ENCODE data around the gene AP1M2. TPM values are rescaled to one million over a fixed set of nuclear protein-coding genes. Genes with fewer than 3 reads are reported as not detected.

AP1M2 gene
- total RNA-seq, 1 donor from 2014 or later = 4.5 TPM

- peaks cover 7% of the 10 kb centered on the region for H3K36me3 Mint-ChIP-seq (ENCODE audit: low read depth, unreplicated experiment)
- DNase-seq (ENCODE audit: low read depth) (no peak), FAIRE-seq (no peak)
- Histone ChIP-seq H3K27ac (ENCODE audit: low read depth, low read length) (no peak overlapping the region), H3K9ac (ENCODE audit: low read length) (no peak overlapping the region), H3K27me3 (ENCODE audit: insufficient read depth, low read length) (no peaks in the 10 kb centered on the region), H4K20me1 (ENCODE audit: insufficient read depth, low read length) (peaks cover 14% of the 10 kb centered on the region), H2AFZ (ENCODE audit: low read depth, low read length) (no peak overlapping the region), H3K4me1 (ENCODE audit: insufficient read depth, low read length) (peaks cover 15% of the 10 kb centered on the region), H3K79me2 (ENCODE audit: insufficient read depth, low read length) (peaks cover 21% of the 10 kb centered on the region), H3K9me3 (ENCODE audit: insufficient read depth, low read depth, low read length) (no peaks in the 10 kb centered on the region), H3K4me3 (ENCODE audit: insufficient read depth, low read depth, low read length) (no peak overlapping the region), H3K4me2 (ENCODE audit: low read length) (no peak overlapping the region), H3K36me3 (ENCODE audit: insufficient read depth, low read length) (peaks cover 4% of the 10 kb centered on the region)
- H3K4me1 Mint-ChIP-seq (ENCODE audit: low read depth, unreplicated experiment) = peaks cover 5% of the 10 kb centered on the region
- TF ChIP-seq CTCF (IDR thresholded peaks at IDR 0.05; ENCODE audit: insufficient read depth, low read depth, low read length) (no peak), EZH2 (IDR thresholded peaks at IDR 0.05; ENCODE audit: insufficient read depth, low read length) (no peak)
- H3K27me3 Mint-ChIP-seq (ENCODE audit: low read depth, unreplicated experiment) = no peaks in the 10 kb centered on the region
- no peaks in the 10 kb centered on the region for H3K9me3 Mint-ChIP-seq (ENCODE audit: unreplicated experiment)
- H3K27ac Mint-ChIP-seq (ENCODE audit: unreplicated experiment) = no peak overlapping the region
- no peak overlapping the region for H3K4me3 Mint-ChIP-seq (ENCODE audit: unreplicated experiment)
These were observed 24.5 kb downstream of the AP1M2 start for GRCh38 chr19:10562609-10563008.

GRCh38 chr19:10560154-10560553 is 27.0 kb downstream of the AP1M2 start:
- peaks cover 4% of the 10 kb centered on the region for H3K4me1 ChIP-seq (ENCODE audit: insufficient read depth, low read length)
- H3K4me3 ChIP-seq (ENCODE audit: insufficient read depth, low read depth, low read length) = no peak overlapping the region
- H3K9ac ChIP-seq (ENCODE audit: low read length) = no peak overlapping the region
- Mint-ChIP-seq H3K27me3 (ENCODE audit: low read depth, unreplicated experiment) (no peaks in the 10 kb centered on the region), H3K36me3 (ENCODE audit: low read depth, unreplicated experiment) (peaks cover 7% of the 10 kb centered on the region), H3K27ac (ENCODE audit: unreplicated experiment) (no peak overlapping the region), H3K4me3 (ENCODE audit: unreplicated experiment) (no peak overlapping the region), H3K4me1 (ENCODE audit: low read depth, unreplicated experiment) (peaks cover 2% of the 10 kb centered on the region), H3K9me3 (ENCODE audit: unreplicated experiment) (no peaks in the 10 kb centered on the region)
- FAIRE-seq (no peak), DNase-seq (ENCODE audit: low read depth) (no peak)
- no peaks in the 10 kb centered on the region for H3K27me3 ChIP-seq (ENCODE audit: insufficient read depth, low read length)
- H3K4me2 ChIP-seq (ENCODE audit: low read length) = no peak overlapping the region
- H3K36me3 ChIP-seq (ENCODE audit: insufficient read depth, low read length) = peaks cover 9% of the 10 kb centered on the region
- TF ChIP-seq EZH2 (IDR thresholded peaks at IDR 0.05; ENCODE audit: insufficient read depth, low read length) = no peak
- no peak for TF ChIP-seq CTCF (IDR thresholded peaks at IDR 0.05; ENCODE audit: insufficient read depth, low read depth, low read length)
- peaks cover 23% of the 10 kb centered on the region for H4K20me1 ChIP-seq (ENCODE audit: insufficient read depth, low read length)
- no peak overlapping the region for H2AFZ ChIP-seq (ENCODE audit: low read depth, low read length)
- H3K79me2 ChIP-seq (ENCODE audit: insufficient read depth, low read length) = peaks cover 15% of the 10 kb centered on the region
- H3K9me3 ChIP-seq (ENCODE audit: insufficient read depth, low read depth, low read length) = no peaks in the 10 kb centered on the region
- H3K27ac ChIP-seq (ENCODE audit: low read depth, low read length) = no peak overlapping the region

- Histone ChIP-seq H4K20me1 (ENCODE audit: insufficient read depth, low read length) (peaks cover 19% of the 10 kb centered on the region), H3K9me3 (ENCODE audit: insufficient read depth, low read depth, low read length) (no peaks in the 10 kb centered on the region), H3K79me2 (ENCODE audit: insufficient read depth, low read length) (peaks cover 3% of the 10 kb centered on the region), H3K36me3 (ENCODE audit: insufficient read depth, low read length) (peaks cover 13% of the 10 kb centered on the region), H2AFZ (ENCODE audit: low read depth, low read length) (no peak overlapping the region), H3K4me2 (ENCODE audit: low read length) (no peak overlapping the region), H3K27me3 (ENCODE audit: insufficient read depth, low read length) (no peaks in the 10 kb centered on the region), H3K4me3 (ENCODE audit: insufficient read depth, low read depth, low read length) (no peak overlapping the region), H3K27ac (ENCODE audit: low read depth, low read length) (no peak overlapping the region), H3K9ac (ENCODE audit: low read length) (no peak overlapping the region), H3K4me1 (ENCODE audit: insufficient read depth, low read length) (no peaks in the 10 kb centered on the region)
- Mint-ChIP-seq H3K9me3 (ENCODE audit: unreplicated experiment) (no peaks in the 10 kb centered on the region), H3K27me3 (ENCODE audit: low read depth, unreplicated experiment) (no peaks in the 10 kb centered on the region), H3K27ac (ENCODE audit: unreplicated experiment) (no peak overlapping the region), H3K4me3 (ENCODE audit: unreplicated experiment) (no peak overlapping the region), H3K4me1 (ENCODE audit: low read depth, unreplicated experiment) (no peaks in the 10 kb centered on the region), H3K36me3 (ENCODE audit: low read depth, unreplicated experiment) (peaks cover 7% of the 10 kb centered on the region)
- FAIRE-seq (no peak), DNase-seq (ENCODE audit: low read depth) (no peak)
- TF ChIP-seq CTCF (IDR thresholded peaks at IDR 0.05; ENCODE audit: insufficient read depth, low read depth, low read length) = no peak
- TF ChIP-seq EZH2 (IDR thresholded peaks at IDR 0.05; ENCODE audit: insufficient read depth, low read length) = no peak
These were observed 29.4 kb downstream of the AP1M2 start for GRCh38 chr19:10557603-10558197.
